OCI-LY1 (cell line): Measurements from ENCODE around the gene SMPDL3A.

Experiments used
- CTCF ChIP-seq: fragments of 200-600 bp; sonication (generic), shearing (Covaris generic); IDR thresholded peaks from 2 replicates; pipeline ENCODE4 v1.5.1; 2017; ENCODE audit warnings: mild to moderate bottlenecking, antibody characterized with exemption, low read length, moderate library complexity, mixed read lengths
- EZH2 ChIP-seq: fragments of 200-600 bp; sonication (generic), shearing (Covaris generic); IDR thresholded peaks from 2 replicates; pipeline ENCODE4 v1.8.0; 2017; ENCODE audit warnings: borderline replicate concordance, mixed run types, mild to moderate bottlenecking, antibody characterized with exemption, low read length, moderate library complexity, mixed read lengths

GRCh38 chr6:122778985-122779661, 9.9 kb upstream of the SMPDL3A start:
- TF ChIP-seq CTCF (no peak), EZH2 (no peak)
